GM21723 (cell line): ENCODE results near the gene PPIE.

ENCODE experiments used
- ATAC-seq: cut with Tn5 transposase; IDR thresholded peaks from one replicate; pipeline ENCODE4 v1.9.1; 2021; ENCODE audit warnings: mild to moderate bottlenecking, moderate library complexity; ENCODE audit not compliant: unreplicated experiment

The PPIE gene

DNA sequence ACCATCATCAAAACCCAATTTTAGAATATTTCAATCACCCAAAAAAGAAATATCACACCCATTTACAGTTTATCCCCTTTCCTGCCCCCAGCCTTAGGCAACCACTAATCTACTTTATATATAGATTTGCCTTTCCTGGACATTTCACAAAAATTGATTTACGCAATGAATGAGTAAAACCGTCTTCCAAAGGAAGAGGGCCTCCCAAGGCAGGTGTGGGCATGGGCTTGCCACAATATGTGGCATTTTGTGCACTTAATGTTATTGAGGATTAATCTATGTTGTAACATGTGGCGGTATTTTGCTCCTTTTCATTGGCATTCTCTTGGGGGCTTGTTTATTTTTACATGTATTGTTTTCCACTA, 61.8 kb downstream of the PPIE start:
- ATAC-seq, result no peak

- no peak for ATAC-seq
Observed at GRCh38 chr1:39802496-39803260, 64.0 kb downstream of the PPIE start.

DNA sequence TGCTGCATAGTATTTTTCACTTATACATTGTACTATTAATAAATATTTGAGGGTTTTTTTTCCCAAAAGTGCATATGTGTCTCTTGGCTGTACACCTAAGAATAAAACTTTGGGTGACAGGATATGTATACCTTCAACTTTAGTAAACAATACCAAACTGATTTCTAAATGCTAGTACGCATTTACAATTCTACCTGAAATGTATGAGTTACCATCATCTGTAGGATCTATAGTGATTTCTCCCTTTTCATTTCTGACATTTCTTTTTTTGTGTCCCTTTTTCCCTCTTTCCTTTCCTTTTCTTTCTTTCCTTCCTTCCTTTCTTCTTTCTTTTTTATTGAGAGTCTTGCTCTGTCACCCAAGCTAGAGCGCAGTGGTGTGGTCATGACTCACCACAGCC, 66.7 kb downstream of the PPIE start:
- ATAC-seq, result no peak

GRCh38 chr1:39808784-39809517, 70.3 kb downstream of the PPIE start:
- ATAC-seq, result no peak

GRCh38 chr1:39812913-39813312, 74.2 kb downstream of the PPIE start:
- ATAC-seq, result no peak
